Middle frontal gyrus (tissue), 1 donor: ENCODE results near the gene MACROD2.
"Not testable (repeated sequence)": the region's sequence is repeated elsewhere in the genome, so short reads cannot be mapped to it uniquely, and the experiment has no call there.

Experiments used
- DNase-seq: peaks from one replicate; pipeline ENCODE4 v3.0.0-alpha.2; 2015; ENCODE audit warnings: low spot score; ENCODE audit errors: extremely low spot score

Gene MACROD2

GRCh38 chr20:14979453-14979986 is 984.2 kb downstream of the MACROD2 start:
- no peak for DNase-seq

- DNase-seq: not testable (repeated sequence)
These were observed 986.2 kb downstream of the MACROD2 start for GRCh38 chr20:14981486-14981885.

DNA sequence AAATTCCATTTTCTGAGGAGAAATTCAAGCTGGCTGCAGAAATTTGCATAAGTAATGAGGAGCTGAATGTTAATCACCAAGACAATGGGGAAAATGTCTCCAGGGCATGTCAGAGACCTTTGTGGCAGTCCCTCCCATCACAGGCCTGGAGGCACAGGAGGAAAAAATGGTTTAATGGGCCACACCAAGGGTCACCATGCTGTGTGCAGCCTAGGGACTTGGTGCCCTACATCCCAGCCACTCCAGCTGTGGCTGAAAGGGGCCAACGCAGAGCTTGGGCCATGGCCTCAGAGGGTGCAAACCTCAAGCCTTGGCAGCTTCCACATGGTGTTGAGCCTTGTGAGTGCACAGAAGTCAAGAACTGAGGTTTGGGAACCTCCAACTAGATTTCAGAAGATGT is 987.0 kb downstream of the MACROD2 start:
- DNase-seq: not testable (repeated sequence)

DNA sequence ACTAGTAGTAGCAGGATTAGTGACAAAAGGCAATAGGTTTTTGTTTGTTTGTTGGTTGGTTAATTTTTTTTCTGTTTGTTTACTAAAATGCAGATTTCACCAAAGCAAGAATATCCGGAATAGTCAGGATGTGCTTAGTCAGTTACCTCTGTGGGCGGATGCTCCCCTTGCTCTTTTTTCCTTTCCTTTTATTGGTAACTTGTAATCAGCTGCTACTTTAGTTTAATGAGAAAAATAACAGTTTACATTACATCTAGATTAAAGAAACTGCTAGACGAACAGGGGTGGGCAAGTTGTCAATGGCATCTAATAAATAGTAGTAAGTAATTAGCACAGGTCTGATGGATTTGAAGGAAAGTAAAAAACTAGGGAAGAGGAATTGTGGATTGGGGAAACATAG is 989.0 kb downstream of the MACROD2 start:
- no peak for DNase-seq

- DNase-seq: no peak
These were observed 989.7 kb downstream of the MACROD2 start for GRCh38 chr20:14984768-14985622.

DNA sequence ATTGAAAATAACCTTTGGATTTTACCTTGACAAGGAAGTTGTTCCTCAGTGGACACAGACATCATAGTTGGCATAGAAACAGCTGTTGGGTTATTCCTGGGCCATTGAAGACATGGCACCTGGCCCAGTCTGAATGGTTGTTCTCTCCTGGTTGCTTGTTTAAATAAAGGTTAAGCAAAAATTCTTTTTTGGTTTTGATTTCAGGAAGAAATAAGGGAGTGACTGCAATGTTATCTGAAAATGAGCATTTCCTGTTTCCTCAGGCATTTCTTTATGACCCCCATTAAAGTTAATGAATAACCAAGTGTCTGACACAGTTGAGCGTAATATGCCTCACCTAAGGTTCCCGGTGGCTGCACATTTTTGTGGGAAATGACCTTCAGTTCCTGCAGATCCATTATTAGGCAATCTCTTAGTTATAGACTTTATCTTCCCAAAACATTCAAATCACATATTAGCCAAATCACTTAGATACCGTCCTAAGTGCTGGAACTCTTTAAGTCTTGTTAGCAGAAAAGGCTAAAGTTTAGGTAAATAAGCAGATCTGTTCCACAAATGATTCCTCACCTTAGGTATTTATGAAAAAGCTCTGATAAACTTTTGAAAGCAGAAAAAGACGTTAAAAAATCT is 990.8 kb downstream of the MACROD2 start:
- no peak for DNase-seq

- no peak for DNase-seq
These were observed 991.3 kb downstream of the MACROD2 start for GRCh38 chr20:14986656-14987055.

GRCh38 chr20:14989535-14990290 is 994.4 kb downstream of the MACROD2 start:
- DNase-seq: no peak

DNA sequence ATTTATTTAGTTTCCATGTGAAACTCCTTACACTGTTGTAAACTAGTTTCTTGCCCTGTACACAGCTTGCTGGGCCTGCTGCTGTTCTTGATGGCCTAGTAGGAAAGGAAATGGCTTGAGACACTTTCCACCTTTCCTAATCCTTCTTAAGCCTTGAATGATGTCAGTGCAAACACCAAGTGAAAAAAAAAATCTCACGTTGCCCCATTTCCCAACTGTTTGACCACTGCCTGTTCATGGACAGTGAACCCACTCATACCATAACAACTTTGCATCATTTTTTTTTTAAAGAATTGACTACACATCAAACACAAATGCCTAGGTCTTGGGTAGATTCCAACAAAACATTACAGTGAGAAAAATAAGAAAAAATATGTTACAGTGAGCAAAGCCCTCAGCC is 995.7 kb downstream of the MACROD2 start:
- DNase-seq: no peak

DNA sequence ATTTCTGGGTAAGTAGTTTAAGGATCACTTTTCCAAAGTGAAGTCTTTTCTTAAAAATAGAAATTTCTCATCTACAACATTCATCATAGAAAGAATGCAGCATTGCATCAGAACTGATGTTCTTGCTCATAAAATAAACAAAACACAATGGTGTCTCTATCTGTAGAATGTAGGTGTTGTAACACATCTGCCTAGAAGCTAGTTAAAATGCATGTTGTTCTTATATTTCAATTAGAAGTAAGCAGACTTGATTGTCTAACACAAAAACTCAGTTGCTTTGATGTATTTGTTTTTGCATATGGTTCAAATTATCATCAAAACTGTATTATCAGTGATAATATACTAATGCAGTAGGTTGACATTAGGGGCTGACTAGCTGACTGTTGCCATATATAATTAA is 996.8 kb downstream of the MACROD2 start:
- no peak for DNase-seq

- no peak for DNase-seq
These were observed 997.6 kb downstream of the MACROD2 start for GRCh38 chr20:14992961-14993360.

DNA sequence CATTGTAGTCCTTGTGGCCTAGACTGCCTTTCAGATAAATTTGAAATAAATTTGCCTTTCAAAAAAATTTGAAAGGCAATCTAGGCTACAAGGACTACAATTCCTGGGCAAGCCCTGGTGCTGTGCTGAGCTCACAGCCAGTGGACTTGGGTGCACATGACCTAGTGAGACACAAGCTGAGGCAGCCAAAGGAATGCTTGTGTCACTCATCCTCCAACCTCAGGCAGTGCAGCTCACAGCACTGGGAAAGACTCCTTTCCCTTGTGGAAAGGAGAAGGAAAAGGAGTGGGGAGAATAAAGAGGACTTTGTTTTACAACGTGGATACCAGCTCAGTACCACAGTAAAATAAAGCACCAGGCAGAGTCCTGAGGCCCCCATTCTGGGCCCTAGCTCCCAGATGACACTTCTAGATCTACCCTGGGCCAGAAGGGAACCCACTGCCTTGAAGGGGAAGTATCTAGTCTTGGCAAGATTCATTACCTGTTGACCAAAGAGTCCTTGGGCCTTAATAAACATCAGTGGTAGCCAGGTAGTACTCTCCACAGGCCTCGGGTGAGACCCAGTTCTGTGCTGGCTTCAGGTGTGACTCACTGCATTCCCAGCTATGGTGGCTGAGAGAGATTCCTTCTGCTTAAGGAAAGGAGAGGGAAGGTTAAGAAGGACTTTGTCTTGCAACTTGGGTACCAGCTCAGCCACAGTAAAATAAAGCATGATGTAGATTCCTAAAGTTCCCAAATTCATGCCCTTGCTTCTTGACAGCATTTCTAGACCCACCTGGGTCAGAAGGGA is 1001.8 kb downstream of the MACROD2 start:
- DNase-seq: no peak

DNA sequence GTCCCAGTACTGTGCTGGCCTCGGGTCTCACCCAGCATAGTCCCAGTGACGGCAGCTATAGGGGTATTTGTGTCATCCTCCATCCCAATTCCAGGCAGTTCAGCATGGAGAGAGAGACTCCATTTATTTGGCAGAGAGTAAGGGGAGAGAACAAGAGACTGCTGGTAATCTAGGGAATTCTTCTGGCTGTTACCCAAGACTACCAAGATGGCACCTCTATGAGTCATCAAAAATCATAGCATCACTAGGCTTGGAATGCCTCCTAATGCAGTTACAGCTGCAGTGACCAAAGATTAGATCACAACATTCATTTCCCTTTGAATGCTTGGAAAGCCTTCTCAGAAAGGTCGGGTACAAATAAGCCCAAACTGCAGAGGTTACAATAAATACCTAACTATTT is 1002.5 kb downstream of the MACROD2 start:
- DNase-seq: no peak

- no peak for DNase-seq
These were observed 1010.1 kb downstream of the MACROD2 start for GRCh38 chr20:15005300-15005986.

DNA sequence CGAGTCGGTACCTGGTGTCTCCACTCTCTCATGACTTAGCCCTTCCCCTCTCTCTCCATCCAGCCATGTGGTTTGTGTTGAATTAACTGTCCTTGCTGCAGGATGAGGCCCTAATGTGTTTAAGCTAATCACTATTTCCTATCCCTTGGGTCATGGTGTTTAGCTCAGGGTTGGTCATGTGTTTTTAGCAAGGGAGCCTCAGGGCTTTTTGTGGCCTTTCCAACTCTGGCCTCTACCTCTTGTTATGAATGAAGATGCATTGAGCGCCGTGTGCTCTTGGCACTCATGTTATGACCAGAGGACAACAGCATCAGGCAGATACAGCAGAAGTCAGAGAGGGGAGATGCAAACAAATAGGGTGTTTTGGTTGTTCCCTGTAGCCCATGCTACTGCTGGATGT is 1016.3 kb downstream of the MACROD2 start:
- no peak for DNase-seq

DNA sequence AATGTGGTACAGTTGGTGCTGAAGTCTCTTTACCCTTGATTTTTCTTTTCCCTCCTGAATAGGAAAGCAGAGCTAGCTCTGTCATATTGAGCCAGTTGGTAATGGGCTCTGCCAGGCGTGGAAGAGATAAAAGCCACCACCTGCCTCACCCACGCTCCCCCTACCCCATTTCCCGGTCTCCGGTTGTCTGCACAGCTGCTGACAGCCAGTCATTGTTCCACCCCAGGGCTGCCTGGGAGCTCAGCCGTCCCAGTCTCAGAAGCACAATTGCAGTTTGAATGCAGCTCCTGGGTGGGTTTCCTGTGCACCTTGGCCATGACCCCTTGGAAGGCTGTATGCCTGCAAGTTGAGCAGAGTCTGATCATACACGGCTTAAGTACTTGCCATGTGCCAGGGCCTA is 1017.2 kb downstream of the MACROD2 start:
- no peak for DNase-seq

- not testable (repeated sequence) for DNase-seq
These were observed 1021.6 kb downstream of the MACROD2 start for GRCh38 chr20:15016875-15017274.

- no peak for DNase-seq
These were observed 1023.6 kb downstream of the MACROD2 start for GRCh38 chr20:15018966-15019365.

- DNase-seq: no peak
These were observed 1025.5 kb downstream of the MACROD2 start for GRCh38 chr20:15020845-15021244.

DNA sequence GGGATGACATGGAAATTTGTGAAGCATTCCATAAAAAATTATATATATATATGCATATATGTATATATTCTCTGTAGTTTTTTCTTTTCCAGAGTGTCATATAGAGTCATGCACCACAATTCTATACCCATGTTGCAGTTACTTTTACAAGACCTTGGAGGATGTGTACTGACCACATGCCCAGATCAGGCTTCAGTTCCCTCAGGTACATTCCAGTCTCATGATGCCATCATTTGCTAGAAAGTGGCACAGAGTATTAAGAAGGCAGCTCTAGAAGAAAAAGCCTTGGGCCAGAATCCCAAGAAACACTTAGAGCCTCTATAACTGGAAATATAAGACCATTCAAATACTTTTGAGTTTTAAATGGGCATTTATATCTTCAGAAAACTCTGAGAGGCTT is 1027.6 kb downstream of the MACROD2 start:
- DNase-seq: no peak
